ENCODE results near the gene SLC18A2.
A peak's percentile ranks its signal among the peaks of the same experiment; 100 is the strongest.

Gene SLC18A2

GRCh38 chr10:117239051-117239450 is 1.9 kb upstream of the SLC18A2 start:
- DNase-seq = no peak

DNA sequence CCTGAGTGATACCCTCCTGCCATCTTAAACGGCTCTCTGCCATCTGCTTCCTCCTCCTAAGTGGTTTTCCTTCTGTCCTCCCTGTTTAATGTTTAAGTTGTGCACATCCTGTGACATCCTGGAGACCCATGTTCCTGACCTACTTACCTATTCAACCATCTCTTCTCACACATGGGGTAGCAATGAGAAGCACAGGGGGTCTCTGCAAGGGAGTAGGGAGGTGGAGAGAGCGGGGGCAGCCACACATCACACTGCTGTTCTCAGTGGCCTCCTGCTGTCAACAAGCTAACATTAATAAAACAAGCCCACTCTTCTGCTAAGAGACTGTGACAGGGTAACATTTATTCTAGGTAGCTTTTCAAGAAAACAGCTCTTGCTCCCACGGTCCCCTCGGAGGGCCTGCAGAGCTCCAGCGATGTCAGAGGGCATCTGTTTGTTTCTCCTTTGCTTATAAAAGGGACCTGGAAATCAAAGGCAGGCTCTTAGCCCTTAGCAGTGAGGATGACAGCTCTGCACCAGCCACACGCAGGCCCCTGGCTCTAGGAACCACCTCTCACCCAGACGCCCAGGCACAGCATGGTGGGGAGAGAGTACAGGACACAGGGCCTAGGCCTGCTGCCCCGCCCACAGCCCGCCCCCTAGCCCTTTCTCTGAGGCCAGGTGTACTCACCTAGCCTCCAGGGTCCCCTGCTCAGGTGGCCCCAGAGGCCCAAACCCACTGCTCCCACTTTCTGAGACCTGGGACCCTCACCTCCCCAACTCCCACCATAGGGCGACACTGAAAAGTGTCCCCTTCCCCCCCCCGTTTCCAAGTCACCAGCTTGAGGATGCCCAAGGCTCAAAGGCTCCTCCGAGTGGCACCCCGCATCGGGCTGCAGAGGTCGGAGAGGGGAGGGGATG is 943 bp upstream of the SLC18A2 start:
- peak; percentile 54 to 58 for DNase-seq

GRCh38 chr10:117241541-117242462 is 888 bp downstream of the SLC18A2 start:
- DNase-seq = peak in 1 of 2 experiments; percentile 38

DNA sequence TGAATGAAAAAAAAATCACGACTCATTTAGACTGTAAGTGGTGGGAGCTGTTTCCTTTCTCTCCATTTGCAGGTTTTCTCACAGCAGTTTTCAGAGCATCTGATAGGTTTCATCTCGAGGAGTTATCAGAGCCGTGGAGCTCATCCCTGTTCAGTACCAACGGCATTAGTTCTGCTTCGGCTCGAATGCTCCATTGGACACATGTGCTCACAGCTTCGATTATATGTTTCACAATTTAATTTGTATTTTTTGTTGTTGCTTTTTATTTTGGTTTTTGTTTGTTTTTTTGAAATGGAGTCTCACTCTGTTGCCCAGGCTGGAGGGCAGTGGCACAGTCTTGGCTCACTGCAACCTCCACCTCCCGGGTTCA is 1.5 kb downstream of the SLC18A2 start:
- no peak for DNase-seq

DNA sequence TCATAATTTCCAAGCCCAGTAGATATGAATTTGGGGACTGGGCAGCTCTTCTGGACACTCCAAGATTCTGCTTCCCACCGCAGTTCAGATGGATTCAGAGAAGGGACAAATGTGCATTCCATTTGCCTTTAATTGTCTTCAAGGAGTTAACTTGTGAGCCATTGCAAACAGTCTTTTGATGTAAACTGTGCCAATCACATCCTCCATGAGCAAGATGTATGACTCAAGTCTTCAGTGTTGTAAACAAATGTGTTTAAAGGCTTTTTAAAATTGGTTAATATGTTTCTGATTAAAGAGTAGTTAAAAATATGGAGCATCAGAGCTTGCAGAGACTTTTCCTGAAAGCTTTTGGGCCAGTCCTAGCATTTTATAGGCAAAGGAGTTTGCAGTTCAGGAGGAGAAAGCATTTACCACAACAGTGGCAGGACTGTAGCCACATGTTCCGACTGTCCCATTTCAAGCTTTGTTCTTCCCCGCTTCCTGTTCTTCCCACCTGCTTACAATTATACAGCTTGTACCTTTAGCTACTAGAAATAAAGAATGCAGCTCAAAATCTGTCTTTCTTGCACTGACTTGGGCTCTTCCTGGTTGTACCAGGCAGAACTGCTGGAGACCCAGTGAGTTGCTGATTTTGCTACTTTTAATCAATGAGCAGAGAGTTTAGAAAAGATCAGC is 6.2 kb downstream of the SLC18A2 start:
- DNase-seq = no peak

- no peak for DNase-seq
These were observed 8.0 kb downstream of the SLC18A2 start for GRCh38 chr10:117248750-117249465.

- peak; percentile 59 to 61 for DNase-seq
These were observed 8.7 kb downstream of the SLC18A2 start for GRCh38 chr10:117249493-117250093.

DNA sequence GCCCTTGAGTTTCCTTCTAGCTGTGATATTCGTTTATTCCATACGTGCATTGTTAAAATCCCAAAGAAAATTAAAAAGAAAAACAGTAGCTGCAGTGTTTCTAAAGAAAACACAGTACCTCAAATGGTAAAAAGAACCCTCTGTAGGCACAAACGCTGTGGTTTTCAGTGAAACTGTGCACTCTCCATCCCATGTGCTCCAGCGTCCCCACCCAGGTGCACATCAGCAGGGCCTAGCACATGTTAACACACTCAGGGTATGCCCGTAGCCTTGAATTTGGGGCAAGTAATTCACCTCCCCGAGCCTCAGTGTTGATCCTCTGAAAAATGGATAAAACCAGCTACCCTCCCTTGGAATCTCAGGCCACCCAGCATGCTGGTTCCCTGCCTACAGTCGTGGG is 9.5 kb downstream of the SLC18A2 start:
- no peak for DNase-seq

DNA sequence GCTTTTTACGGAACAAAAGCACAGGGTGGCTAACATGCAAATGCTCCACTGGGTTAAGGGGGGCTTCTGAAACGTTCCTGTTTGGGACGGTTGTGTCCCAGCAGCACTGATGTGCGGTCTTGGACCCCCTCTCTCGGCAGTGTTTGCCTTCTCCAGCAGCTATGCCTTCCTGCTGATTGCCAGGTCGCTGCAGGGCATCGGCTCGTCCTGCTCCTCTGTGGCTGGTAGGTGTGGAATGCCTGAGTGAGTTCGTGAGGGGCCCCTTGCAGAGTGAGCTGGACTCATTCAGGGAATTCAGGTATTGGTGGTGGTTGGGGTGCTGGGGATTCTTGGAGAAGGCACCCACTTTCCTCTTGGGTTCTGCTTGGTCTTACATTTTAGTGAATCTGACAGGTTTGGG is 13.0 kb downstream of the SLC18A2 start:
- DNase-seq = no peak

GRCh38 chr10:117254338-117254737 is 13.4 kb downstream of the SLC18A2 start:
- no peak for DNase-seq

DNA sequence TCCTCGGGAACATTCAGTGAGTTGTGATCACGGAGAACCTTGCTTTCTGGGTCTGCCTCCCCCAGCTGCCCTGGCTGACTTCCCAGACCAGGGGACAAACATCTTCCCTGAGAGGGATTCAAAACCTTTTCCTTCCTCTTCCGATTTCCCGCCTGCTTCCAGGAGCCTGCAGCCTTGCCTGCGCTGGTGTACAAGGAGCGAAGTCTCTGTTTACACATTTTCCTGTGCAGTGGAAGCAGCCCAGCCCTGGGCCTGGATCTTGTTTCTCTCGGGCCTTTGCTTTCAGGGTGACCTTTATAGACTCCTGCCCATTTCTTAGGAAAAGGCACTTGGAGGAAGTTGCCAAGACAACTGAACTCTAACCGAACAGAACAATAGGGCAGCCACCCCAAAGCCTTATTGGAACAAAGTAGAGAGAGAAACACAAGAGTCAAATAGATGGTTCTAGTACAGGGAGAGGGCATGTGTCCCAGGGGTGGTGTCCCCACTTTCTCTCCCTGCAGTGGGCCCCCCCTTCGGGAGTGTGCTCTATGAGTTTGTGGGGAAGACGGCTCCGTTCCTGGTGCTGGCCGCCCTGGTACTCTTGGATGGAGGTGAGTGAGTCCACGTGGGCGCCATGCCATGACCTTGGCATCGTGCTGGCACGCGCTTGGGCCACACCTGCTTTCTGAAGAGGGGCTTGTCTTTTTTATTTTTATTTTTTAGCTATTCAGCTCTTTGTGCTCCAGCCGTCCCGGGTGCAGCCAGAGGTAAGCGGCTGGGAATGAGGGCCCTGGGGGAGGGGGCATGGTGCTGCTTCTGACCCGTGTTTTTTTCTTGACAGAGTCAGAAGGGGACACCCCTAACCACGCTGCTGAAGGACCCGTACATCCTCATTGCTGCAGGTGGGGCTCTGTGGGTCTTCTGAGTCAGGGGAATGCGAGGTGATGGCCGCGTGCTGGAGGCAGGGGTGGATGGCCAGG is 14.1 kb downstream of the SLC18A2 start:
- DNase-seq = no peak

- DNase-seq = no peak
These were observed 15.0 kb downstream of the SLC18A2 start for GRCh38 chr10:117255835-117256460.

DNA sequence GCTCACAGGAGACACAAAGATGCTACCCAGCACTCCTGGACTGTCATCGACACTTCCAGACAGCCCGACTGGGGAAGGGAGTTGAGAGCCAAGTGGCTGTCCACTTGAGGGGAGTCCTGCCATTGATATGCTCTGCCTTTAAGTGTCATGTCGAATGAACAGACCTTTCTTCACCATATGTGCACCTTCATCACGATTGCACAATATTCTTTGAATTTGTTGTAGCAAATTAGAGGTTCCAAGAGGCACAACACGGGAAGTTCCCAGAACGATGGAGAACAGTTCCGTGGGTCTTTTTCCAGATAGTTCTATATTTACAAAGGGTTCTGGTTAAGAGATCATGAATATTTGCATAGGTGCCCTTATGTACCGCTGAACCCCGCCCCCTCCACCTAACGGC is 16.0 kb downstream of the SLC18A2 start:
- no peak for DNase-seq

- DNase-seq = no peak
These were observed 16.8 kb downstream of the SLC18A2 start for GRCh38 chr10:117257721-117258120.

DNA sequence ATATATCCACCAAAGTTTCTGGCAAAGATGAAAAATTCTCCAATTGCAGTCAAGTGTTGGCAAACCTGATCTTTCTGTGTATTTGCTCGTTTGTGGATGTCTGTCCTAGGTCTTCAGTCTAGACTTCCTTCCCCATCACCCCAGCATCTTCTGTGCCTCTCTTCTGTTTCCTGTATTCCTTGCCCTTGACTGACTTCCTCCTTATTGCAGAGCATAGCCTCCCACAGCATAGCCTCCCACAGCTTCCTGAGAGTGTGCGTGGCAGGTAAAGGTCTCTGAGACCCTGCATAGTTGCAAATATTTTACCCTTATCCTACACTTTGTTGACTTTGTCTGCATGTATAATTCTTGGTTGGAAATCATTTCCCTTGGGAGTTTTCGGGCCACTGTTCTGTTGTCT is 18.4 kb downstream of the SLC18A2 start:
- peak; percentile 96 to 98 for DNase-seq

GRCh38 chr10:117260084-117260483 is 19.2 kb downstream of the SLC18A2 start:
- DNase-seq = peak; percentile 74 to 75

DNA sequence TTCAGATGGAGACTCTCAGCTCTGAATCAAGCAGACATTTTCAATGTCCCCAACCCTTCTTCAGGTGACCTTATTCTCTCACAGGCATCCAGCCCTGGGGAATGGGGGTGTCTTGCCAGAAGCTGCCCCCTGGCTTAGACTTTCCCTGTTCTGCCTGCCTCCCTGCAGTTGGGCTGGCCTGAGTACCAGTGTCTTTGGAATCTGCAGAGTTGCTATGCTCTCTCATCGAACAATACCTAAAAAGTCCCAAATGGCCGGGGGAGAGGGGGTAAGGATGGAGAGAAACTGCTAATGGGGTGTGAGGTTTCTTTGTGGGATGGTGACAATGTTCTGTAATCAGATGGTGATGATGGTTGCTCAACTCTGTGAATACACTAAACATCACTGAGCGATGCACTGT is 20.6 kb downstream of the SLC18A2 start:
- no peak for DNase-seq

GRCh38 chr10:117262291-117262902 is 21.5 kb downstream of the SLC18A2 start:
- no peak for DNase-seq

- DNase-seq = no peak
These were observed 22.0 kb downstream of the SLC18A2 start for GRCh38 chr10:117262903-117263293.

- no peak for DNase-seq
These were observed 23.9 kb downstream of the SLC18A2 start for GRCh38 chr10:117264782-117265181.

Measured in Kasumi-1 (cell line).